H1 (cell line): ENCODE measurements around the gene FAAP100. TPM values are rescaled to one million over a fixed set of nuclear protein-coding genes. Genes with fewer than 3 reads are reported as not detected.
A peak's percentile ranks its signal among the peaks of the same experiment; 100 is the strongest.

Experiments
- BACH1 ChIP-seq: IDR thresholded peaks from 2 replicates; pipeline ENCODE4 v1.6.1; 2012; ENCODE audit warnings: low read length, improper control_type of control experiment
- BRCA1 ChIP-seq: IDR thresholded peaks from 2 replicates; pipeline ENCODE4 v1.6.1; 2012; ENCODE audit warnings: low read depth, low read length, improper control_type of control experiment
- CBX5 ChIP-seq: fragments of 300-800, 300-1000 bp; sonication (generic); IDR thresholded peaks from 2 replicates; pipeline ENCODE4 v1.7.1; 2016; ENCODE audit warnings: antibody characterized with exemption, low read length, low read depth
- CEBPB ChIP-seq: IDR thresholded peaks from 2 replicates; pipeline ENCODE4 v1.6.1; 2012; ENCODE audit warnings: low read depth, low read length
- CHD1 ChIP-seq: IDR thresholded peaks from 2 replicates; pipeline ENCODE4 v1.6.1; 2012; ENCODE audit warnings: low read depth, low read length, improper control_type of control experiment
- CHD2 ChIP-seq: IDR thresholded peaks from 2 replicates; pipeline ENCODE4 v1.6.1; 2012; ENCODE audit warnings: low read length, improper control_type of control experiment
- FOSL1 ChIP-seq: IDR thresholded peaks from 2 replicates; pipeline ENCODE4 v1.6.1; 2011; ENCODE audit warnings: mild to moderate bottlenecking, low read depth, low read length, moderate library complexity; ENCODE audit not compliant: insufficient read depth
- GABPA ChIP-seq: IDR thresholded peaks from 2 replicates; pipeline ENCODE4 v1.6.1; 2011; ENCODE audit warnings: mild to moderate bottlenecking, low read length, moderate library complexity, borderline replicate concordance; ENCODE audit not compliant: insufficient read depth
- HDAC2 ChIP-seq, 2 experiments: fragments of 300-600 bp in 1 of 2; sonication (generic) in 1 of 2; IDR thresholded peaks; 2 replicates each; pipeline ENCODE4 v1.6.1; 2011 to 2012; ENCODE audit warnings: low read depth in 2 of 2, low read length in 2 of 2, mild to moderate bottlenecking in 2 of 2, moderate library complexity in 2 of 2, borderline replicate concordance in 1 of 2, inconsistent platforms in 1 of 2
- JUN ChIP-seq: IDR thresholded peaks from 2 replicates; pipeline ENCODE4 v1.6.1; 2011; ENCODE audit warnings: low read depth, mild to moderate bottlenecking, improper control_type of control experiment, low read length
- JUND ChIP-seq: IDR thresholded peaks from 2 replicates; pipeline ENCODE4 v1.6.1; 2011; ENCODE audit warnings: mild to moderate bottlenecking, improper control_type of control experiment, low read length
- KDM1A ChIP-seq: fragments of 200-600, 300-600 bp; sonication (generic); IDR thresholded peaks from 2 replicates; pipeline ENCODE4 v1.7.1; 2016; ENCODE audit warnings: mild to moderate bottlenecking, low read length, borderline replicate concordance
- KDM4A ChIP-seq: IDR thresholded peaks from one replicate; pipeline ENCODE4 v1.7.1; 2012; ENCODE audit warnings: low read depth, mild to moderate bottlenecking, moderate library complexity, low read length, inconsistent platforms; ENCODE audit not compliant: severe bottlenecking
- NRF1 ChIP-seq: IDR thresholded peaks from 2 replicates; pipeline ENCODE4 v1.6.1; 2011; ENCODE audit warnings: mild to moderate bottlenecking, low read depth, low read length, improper control_type of control experiment
- PHF8 ChIP-seq: fragments of 200-600 bp; sonication (generic); conservative IDR thresholded peaks from 2 replicates; pipeline ENCODE4 v1.7.1; 2012; ENCODE audit warnings: low read depth, mild to moderate bottlenecking, inconsistent platforms, low read length, moderate library complexity
- POLR2A ChIP-seq, 2 experiments: IDR thresholded peaks; 1 replicate in 1 of 2; 2 replicates in 1 of 2; pipeline ENCODE4 v1.6.1; 2011; ENCODE audit warnings: low read depth in 2 of 2, low read length in 2 of 2, mild to moderate bottlenecking in 2 of 2; ENCODE audit errors: control extremely low read depth in 1 of 2
- RAD21 ChIP-seq, 2 experiments: IDR thresholded peaks in 1 of 2; conservative IDR thresholded peaks in 1 of 2; 2 replicates each; pipeline ENCODE4 v1.6.1; 2011; ENCODE audit warnings: low read depth in 2 of 2, low read length in 2 of 2, improper control_type of control experiment in 1 of 2, inconsistent platforms in 1 of 2, mild to moderate bottlenecking in 1 of 2, moderate library complexity in 1 of 2
- RBBP5 ChIP-seq: IDR thresholded peaks from 2 replicates; pipeline ENCODE4 v1.7.1; 2012; ENCODE audit warnings: low read depth, mild to moderate bottlenecking, inconsistent platforms, low read length, moderate library complexity, borderline replicate concordance
- SP4 ChIP-seq: IDR thresholded peaks from 2 replicates; pipeline ENCODE4 v1.6.1; 2012; ENCODE audit warnings: low read length, inconsistent platforms
- SRF ChIP-seq: IDR thresholded peaks from 2 replicates; pipeline ENCODE4 v1.6.1; 2011; ENCODE audit warnings: mild to moderate bottlenecking, low read depth, low read length, moderate library complexity
- TAF7 ChIP-seq: optimal IDR thresholded peaks from 2 replicates; pipeline ENCODE3; 2011; ENCODE audit warnings: low read depth, mild to moderate bottlenecking, inconsistent platforms, low read length, moderate library complexity, borderline replicate concordance
- polyA plus RNA-seq, 7 experiments: library from polyadenylated mRNA; depleted of rRNA in 3 of 7; stranded (reverse) in 5 of 7; unstranded in 2 of 7; fragments of >200 nt in 5 of 7; fragments of 200-250 nt in 2 of 7; gene quantifications; 1 replicate in 5 of 7; 2 replicates in 1 of 7; 4 replicates in 1 of 7; pipeline versions ENCODE4 v1.2.1 to v1.2.3, GENCODE V29; 2011 to 2013; ENCODE audit warnings: missing spikeins in 2 of 7, mixed read lengths in 2 of 7
- total RNA-seq: library from RNA; stranded (reverse); fragmentation: NEBNext Ultra II Directional; extraction: Animal tissue kit (Norgen Biotek cat#: 25700); gene quantifications from 2 replicates; pipeline ENCODE4 v1.2.1, GENCODE V29; 2021
- TF ChIP-seq, protein P1 (sequence below): IDR thresholded peaks from 2 replicates; pipeline ENCODE4 v1.6.1; 2012; ENCODE audit warnings: low read length, inconsistent platforms
- TF ChIP-seq, protein P2 (sequence below): IDR thresholded peaks from 2 replicates; pipeline ENCODE4 v1.6.1; 2012; ENCODE audit warnings: inconsistent platforms

Gene FAAP100
- total and polyA plus RNA-seq, 2 of the 8 experiments (the other 6 are each of a cell fraction or from before 2014, with no cell fraction given), result 23.2 to 41.8 TPM

DNA sequence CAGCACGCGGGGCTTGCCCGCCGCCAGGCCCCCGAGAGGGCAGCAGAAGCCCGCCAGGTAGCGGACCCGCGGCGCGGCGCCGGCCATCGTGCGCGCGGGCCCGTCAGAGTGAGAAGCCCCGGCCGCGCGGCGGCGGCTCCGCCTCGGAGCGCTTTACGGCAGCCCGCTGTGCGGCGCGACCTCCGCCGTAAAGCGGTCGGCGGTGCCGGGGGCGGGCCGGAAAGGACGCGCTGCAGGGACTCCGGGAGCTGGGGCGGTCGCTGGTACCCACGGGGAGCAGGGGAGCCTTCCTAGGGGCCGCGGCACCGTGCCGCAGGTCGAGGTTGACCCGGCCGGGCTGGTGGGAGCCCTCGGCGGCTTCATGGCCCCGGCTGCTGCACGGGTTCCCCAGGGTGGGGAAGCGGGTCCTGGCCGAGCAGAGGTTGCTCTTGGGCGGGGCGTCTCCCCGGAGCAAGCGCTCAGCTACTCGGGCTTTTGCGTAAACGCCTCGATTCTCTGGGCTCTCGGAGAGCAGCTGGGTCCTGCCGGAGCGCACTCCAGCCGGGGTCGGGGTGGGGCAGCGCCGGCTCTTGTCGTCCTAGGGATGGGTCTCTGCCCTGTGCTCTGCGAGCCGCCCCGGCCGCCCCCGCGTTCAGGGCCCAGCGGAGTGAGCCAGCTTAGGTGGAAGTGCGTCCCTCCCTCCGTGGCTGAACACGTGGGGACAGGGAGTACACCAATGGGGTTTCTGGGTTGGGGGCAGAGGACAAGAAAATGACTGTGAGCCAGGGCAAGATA lies at the start of gene FAAP100 (continued):
- TF ChIP-seq RAD21 (IDR thresholded peaks at IDR 0.05 in 1 of 2, conservative IDR thresholded peaks at IDR 0.05 in 1 of 2; ENCODE audit: low read depth in 2 of 2, low read length in 2 of 2) (no peak), HDAC2 (IDR thresholded peaks at IDR 0.05; ENCODE audit: borderline replicate concordance in 1 of 2, low read depth in 2 of 2, low read length in 2 of 2) (no peak; a peak in 1 of 4 replicates), TAF7 (peak; percentile 69), RBBP5 (no peak), POLR2A (IDR thresholded peaks at IDR 0.05; ENCODE audit: control extremely low read depth in 1 of 2, low read depth in 2 of 2, low read length in 2 of 2) (no peak; a peak in 2 of 3 replicates), SP4 (no peak), GABPA (no peak), KDM4A (peak; percentile 68), CHD1 (no peak), CEBPB (no peak), NRF1 (no peak), CHD2 (no peak), SRF (no peak), KDM1A (no peak), FOSL1 (no peak), JUN (no peak), BACH1 (no peak), CBX5 (no peak), BRCA1 (no peak), PHF8 (peak; percentile 49), JUND (no peak)
- TF ChIP-seq, protein P1, sequence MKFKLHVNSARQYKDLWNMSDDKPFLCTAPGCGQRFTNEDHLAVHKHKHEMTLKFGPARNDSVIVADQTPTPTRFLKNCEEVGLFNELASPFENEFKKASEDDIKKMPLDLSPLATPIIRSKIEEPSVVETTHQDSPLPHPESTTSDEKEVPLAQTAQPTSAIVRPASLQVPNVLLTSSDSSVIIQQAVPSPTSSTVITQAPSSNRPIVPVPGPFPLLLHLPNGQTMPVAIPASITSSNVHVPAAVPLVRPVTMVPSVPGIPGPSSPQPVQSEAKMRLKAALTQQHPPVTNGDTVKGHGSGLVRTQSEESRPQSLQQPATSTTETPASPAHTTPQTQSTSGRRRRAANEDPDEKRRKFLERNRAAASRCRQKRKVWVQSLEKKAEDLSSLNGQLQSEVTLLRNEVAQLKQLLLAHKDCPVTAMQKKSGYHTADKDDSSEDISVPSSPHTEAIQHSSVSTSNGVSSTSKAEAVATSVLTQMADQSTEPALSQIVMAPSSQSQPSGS, result no peak
- TF ChIP-seq, protein P2, sequence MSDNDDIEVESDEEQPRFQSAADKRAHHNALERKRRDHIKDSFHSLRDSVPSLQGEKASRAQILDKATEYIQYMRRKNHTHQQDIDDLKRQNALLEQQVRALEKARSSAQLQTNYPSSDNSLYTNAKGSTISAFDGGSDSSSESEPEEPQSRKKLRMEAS, result no peak; the same call in 1 of the 2 replicates
